ENCODE measurements around the gene EVA1C. TPM values are rescaled to one million over a fixed set of nuclear protein-coding genes. Genes with fewer than 3 reads are reported as not detected.

The EVA1C gene
- polyA plus RNA-seq, 1 donor (not counting 4 experiments of a cell fraction or from before 2014, with no cell fraction given) = 15.3 TPM

DNA sequence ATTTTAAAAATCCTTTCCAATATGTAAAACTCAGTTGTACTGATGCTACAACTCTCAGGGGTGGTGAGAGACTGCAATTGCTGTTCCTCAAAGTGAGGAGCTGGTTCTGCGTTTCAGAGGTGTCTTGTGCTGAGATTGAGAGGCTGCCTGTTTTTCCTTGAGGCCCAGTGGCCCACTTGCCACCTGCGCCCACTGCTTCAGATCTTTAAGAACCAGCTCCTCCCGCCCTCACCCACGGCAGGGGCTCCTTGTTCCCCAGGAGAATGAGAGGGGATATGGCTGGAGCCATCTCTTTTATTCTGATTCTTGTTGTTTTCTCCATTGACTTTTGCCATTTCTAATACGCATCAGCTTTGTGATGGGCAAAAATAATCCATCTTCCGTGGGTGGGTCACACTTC, 45.5 kb downstream of the EVA1C start:
- Histone ChIP-seq H3K4me1 (ENCODE audit: control insufficient read depth, extremely low read depth, insufficient read depth, low read length) (peaks cover 3% of the 10 kb centered on the region), H3K4me3 (ENCODE audit: control insufficient read depth in 2 of 3, extremely low read depth in 1 of 3, insufficient read depth in 2 of 3, low read depth in 1 of 3, low read length in 3 of 3) (no peak overlapping the region), H3K79me2 (ENCODE audit: control insufficient read depth, insufficient read depth, low read length) (no peaks in the 10 kb centered on the region), H3K9me1 (ENCODE audit: control insufficient read depth, extremely low read depth, insufficient read depth, low read length) (no peaks in the 10 kb centered on the region), H3K27me3 (ENCODE audit: control insufficient read depth, extremely low read depth, insufficient read depth, low read length) (no peaks in the 10 kb centered on the region), H4K20me1 (ENCODE audit: control insufficient read depth, extremely low read depth, insufficient read depth, low read length) (no peaks in the 10 kb centered on the region), H3K9ac (ENCODE audit: control insufficient read depth, extremely low read depth, insufficient read depth, low read length) (no peak overlapping the region), H3K9me3 (ENCODE audit: control insufficient read depth, low read depth, low read length) (no peaks in the 10 kb centered on the region), H3K36me3 (ENCODE audit: control insufficient read depth in 2 of 2, extremely low read depth in 1 of 2, insufficient read depth in 2 of 2, low read length in 2 of 2) (peaks cover 0 to 11% of the 10 kb centered on the region in 2 experiments), H3K27ac (ENCODE audit: control insufficient read depth, insufficient read depth, low read length) (no peak overlapping the region), H3K4me2 (ENCODE audit: control insufficient read depth, extremely low read depth, insufficient read depth, low read depth, low read length) (no peak overlapping the region), H2AFZ (ENCODE audit: control insufficient read depth, low read length) (no peak overlapping the region)
- dilution Hi-C loops (cut with MboI; ENCODE audit: extremely low pct_ligation_motif_present, low sequenced_read_pairs) = no loop called here
- no peak for DNase-seq (ENCODE audit: low read depth, low spot score)
- TF ChIP-seq CTCF (optimal IDR thresholded peaks at IDR 0.05 in 1 of 3, IDR thresholded peaks at IDR 0.05 in 1 of 3, conservative IDR thresholded peaks at IDR 0.05 in 1 of 3; ENCODE audit: extremely low read depth in 1 of 3, insufficient read depth in 2 of 3, low read length in 3 of 3) = no peak
- no peak for TF ChIP-seq EZH2 (IDR thresholded peaks at IDR 0.05; ENCODE audit: low read length)
- FAIRE-seq = no peak

DNA sequence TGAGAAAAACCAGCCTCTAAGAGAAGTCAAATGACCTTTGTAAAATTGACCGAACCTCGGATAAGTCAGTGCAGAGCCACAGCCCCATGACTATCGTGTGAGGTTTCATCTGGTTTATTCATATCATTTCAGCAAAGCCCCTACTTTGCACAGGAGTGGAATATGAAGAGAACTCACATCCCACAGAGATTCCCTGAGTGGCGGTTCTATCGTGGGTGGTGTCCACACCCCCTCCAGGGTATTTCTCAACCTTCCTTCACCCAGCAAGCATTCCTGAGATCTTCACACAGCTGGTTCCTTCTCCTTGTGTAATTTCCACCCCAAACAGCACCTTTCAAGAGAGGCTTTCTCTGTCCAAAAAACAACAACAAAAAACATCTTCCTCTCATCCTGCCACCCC, 47.5 kb downstream of the EVA1C start:
- Histone ChIP-seq H3K4me1 (ENCODE audit: control insufficient read depth, extremely low read depth, insufficient read depth, low read length) (peaks cover 3% of the 10 kb centered on the region), H3K9me1 (ENCODE audit: control insufficient read depth, extremely low read depth, insufficient read depth, low read length) (no peaks in the 10 kb centered on the region), H3K4me3 (ENCODE audit: control insufficient read depth in 2 of 3, extremely low read depth in 1 of 3, insufficient read depth in 2 of 3, low read depth in 1 of 3, low read length in 3 of 3) (no peak overlapping the region), H3K4me2 (ENCODE audit: control insufficient read depth, extremely low read depth, insufficient read depth, low read depth, low read length) (no peak overlapping the region), H3K36me3 (ENCODE audit: control insufficient read depth in 2 of 2, extremely low read depth in 1 of 2, insufficient read depth in 2 of 2, low read length in 2 of 2) (peaks cover 0 to 11% of the 10 kb centered on the region in 2 experiments), H3K9ac (ENCODE audit: control insufficient read depth, extremely low read depth, insufficient read depth, low read length) (no peak overlapping the region), H3K9me3 (ENCODE audit: control insufficient read depth, low read depth, low read length) (no peaks in the 10 kb centered on the region), H3K27ac (ENCODE audit: control insufficient read depth, insufficient read depth, low read length) (no peak overlapping the region), H4K20me1 (ENCODE audit: control insufficient read depth, extremely low read depth, insufficient read depth, low read length) (no peaks in the 10 kb centered on the region), H2AFZ (ENCODE audit: control insufficient read depth, low read length) (no peak overlapping the region), H3K79me2 (ENCODE audit: control insufficient read depth, insufficient read depth, low read length) (no peaks in the 10 kb centered on the region), H3K27me3 (ENCODE audit: control insufficient read depth, extremely low read depth, insufficient read depth, low read length) (no peaks in the 10 kb centered on the region)
- FAIRE-seq (no peak), DNase-seq (ENCODE audit: low read depth, low spot score) (no peak)
- dilution Hi-C loops (cut with MboI; ENCODE audit: extremely low pct_ligation_motif_present, low sequenced_read_pairs) = no loop called here
- TF ChIP-seq EZH2 (IDR thresholded peaks at IDR 0.05; ENCODE audit: low read length) (no peak), CTCF (optimal IDR thresholded peaks at IDR 0.05 in 1 of 3, IDR thresholded peaks at IDR 0.05 in 1 of 3, conservative IDR thresholded peaks at IDR 0.05 in 1 of 3; ENCODE audit: extremely low read depth in 1 of 3, insufficient read depth in 2 of 3, low read length in 3 of 3) (no peak)

Measured in keratinocyte (primary cell).